ENCODE measurements around the gene SMYD3. TPM values are rescaled to one million over a fixed set of nuclear protein-coding genes. Genes with fewer than 3 reads are reported as not detected.
"Not testable (repeated sequence)": the region's sequence is repeated elsewhere in the genome, so short reads cannot be mapped to it uniquely, and the experiment has no call there.

SMYD3 gene
- polyA plus RNA-seq, 2 of the 4 experiments (the other 2 are of a cell fraction), result 18.2 to 35.2 TPM

DNA sequence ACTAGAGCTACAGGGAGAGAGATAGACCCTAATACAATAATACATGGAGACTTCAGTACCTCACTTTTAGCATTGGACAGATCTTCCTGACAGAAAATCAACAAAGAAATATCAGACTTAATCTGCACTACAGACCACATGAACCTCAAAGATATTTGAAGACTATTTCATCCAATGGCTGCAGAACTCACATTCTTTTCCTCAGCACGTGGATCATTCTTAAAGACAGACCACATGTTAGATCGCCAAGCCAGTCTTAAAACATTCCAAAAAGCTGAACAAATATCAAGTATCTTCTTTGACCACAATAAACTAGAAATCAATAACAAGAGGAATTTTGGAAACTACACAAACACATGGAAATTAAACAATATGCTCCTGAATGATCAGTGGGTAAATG, 776.3 kb downstream of the SMYD3 start:
- no peak overlapping the region for H3K27ac ChIP-seq
- WGBS (ENCODE audit: missing lambda C conversion rate), result 2% methylated on average over 2 of the region's 2 CpGs
- H3K9me3 ChIP-seq, result peaks cover 14% of the 10 kb centered on the region; the same call in 1 of the 3 replicates
- ChIA-PET CTCF (no interaction called here), POLR2A (no interaction called here)
- H3K4me1 ChIP-seq, result no peaks in the 10 kb centered on the region
- no peak for FAIRE-seq
- no peak for ATAC-seq
- no peak for DNase-seq (ENCODE audit: low read depth in 1 of 2, low spot score in 1 of 2)
- H3K4me2 ChIP-seq, result no peak overlapping the region
- H3K4me3 ChIP-seq, result no peak overlapping the region
- TF ChIP-seq FOXS1 (CRISPR knock-in tag; IDR thresholded peaks at IDR 0.05) (no peak), SMC3 (IDR thresholded peaks at IDR 0.05) (no peak), ESRRA (IDR thresholded peaks at IDR 0.05; ENCODE audit: borderline replicate concordance, low read length) (no peak), EHMT2 (IDR thresholded peaks at IDR 0.05; ENCODE audit: low read depth) (no peak), ZFP36 (IDR thresholded peaks at IDR 0.05; ENCODE audit: borderline replicate concordance, partially characterized antibody) (no peak), POLR2AphosphoS2 (conservative IDR thresholded peaks at IDR 0.05; ENCODE audit: low read length) (no peak), CHD2 (IDR thresholded peaks at IDR 0.05; ENCODE audit: low read length, partially characterized antibody) (no peak), BHLHE40 (IDR thresholded peaks at IDR 0.05; ENCODE audit: low read depth, low read length) (no peak), EHF (CRISPR knock-in tag; IDR thresholded peaks at IDR 0.05) (no peak), ZC3H11A (IDR thresholded peaks at IDR 0.05) (no peak), USF2 (IDR thresholded peaks at IDR 0.05) (no peak), MAFK (IDR thresholded peaks at IDR 0.05; ENCODE audit: partially characterized antibody) (no peak), RAD21 (conservative IDR thresholded peaks at IDR 0.05 in 1 of 2, IDR thresholded peaks at IDR 0.05 in 1 of 2) (no peak), ATOH8 (CRISPR knock-in tag; IDR thresholded peaks at IDR 0.05; ENCODE audit: low read depth) (no peak), TFCP2L1 (CRISPR knock-in tag; IDR thresholded peaks at IDR 0.05) (no peak), CBX8 (IDR thresholded peaks at IDR 0.05) (no peak), ZSCAN20 (CRISPR knock-in tag; IDR thresholded peaks at IDR 0.05) (no peak)
- TF ChIP-seq, protein P1, sequence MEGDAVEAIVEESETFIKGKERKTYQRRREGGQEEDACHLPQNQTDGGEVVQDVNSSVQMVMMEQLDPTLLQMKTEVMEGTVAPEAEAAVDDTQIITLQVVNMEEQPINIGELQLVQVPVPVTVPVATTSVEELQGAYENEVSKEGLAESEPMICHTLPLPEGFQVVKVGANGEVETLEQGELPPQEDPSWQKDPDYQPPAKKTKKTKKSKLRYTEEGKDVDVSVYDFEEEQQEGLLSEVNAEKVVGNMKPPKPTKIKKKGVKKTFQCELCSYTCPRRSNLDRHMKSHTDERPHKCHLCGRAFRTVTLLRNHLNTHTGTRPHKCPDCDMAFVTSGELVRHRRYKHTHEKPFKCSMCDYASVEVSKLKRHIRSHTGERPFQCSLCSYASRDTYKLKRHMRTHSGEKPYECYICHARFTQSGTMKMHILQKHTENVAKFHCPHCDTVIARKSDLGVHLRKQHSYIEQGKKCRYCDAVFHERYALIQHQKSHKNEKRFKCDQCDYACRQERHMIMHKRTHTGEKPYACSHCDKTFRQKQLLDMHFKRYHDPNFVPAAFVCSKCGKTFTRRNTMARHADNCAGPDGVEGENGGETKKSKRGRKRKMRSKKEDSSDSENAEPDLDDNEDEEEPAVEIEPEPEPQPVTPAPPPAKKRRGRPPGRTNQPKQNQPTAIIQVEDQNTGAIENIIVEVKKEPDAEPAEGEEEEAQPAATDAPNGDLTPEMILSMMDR (IDR thresholded peaks at IDR 0.05), result no peak

- H3K4me2 ChIP-seq; H3K4me3 ChIP-seq; POLR2A ChIA-PET; H3K4me1 ChIP-seq; FAIRE-seq; ATAC-seq; H3K27ac ChIP-seq; CTCF ChIA-PET; DNase-seq (ENCODE audit: low read depth in 1 of 2, low spot score in 1 of 2): not testable (repeated sequence)
- peaks cover 14% of the 10 kb centered on the region; the same call in 1 of the 3 replicates for H3K9me3 ChIP-seq
- 26% methylated on average over 3 of the region's 3 CpGs for WGBS (ENCODE audit: missing lambda C conversion rate)
Measured at GRCh38 chr1:245728035-245728434, 779.0 kb downstream of the SMYD3 start.

DNA sequence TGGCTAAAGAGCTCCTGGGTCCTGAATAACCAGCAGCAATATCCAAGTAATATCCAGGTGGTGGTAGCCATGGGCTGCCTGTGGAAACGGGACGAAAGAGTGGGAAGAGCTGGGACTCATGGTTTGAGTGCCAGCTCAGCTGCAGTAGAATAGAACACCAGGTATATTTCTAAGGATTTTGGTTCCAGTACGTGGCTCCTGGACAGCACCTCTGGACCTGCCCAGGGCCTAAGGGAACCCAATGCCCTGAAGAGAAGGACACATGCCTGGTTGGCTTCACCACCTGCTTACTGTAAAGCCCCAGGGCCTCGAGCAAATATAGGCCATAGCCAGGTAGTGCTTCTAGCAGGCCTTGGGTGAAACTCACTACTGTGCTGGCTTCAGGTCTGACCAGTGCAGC, 785.6 kb downstream of the SMYD3 start:
- POLR2A ChIA-PET, result no interaction called here
- FAIRE-seq, result no peak
- H3K9me3 ChIP-seq, result no peaks in the 10 kb centered on the region
- no peak overlapping the region for H3K4me2 ChIP-seq
- H3K4me3 ChIP-seq, result no peak overlapping the region
- ATAC-seq, result no peak
- DNase-seq (ENCODE audit: low read depth in 1 of 2, low spot score in 1 of 2), result no peak
- CTCF ChIA-PET, result no interaction called here
- no peak for TF ChIP-seq RFX5 (IDR thresholded peaks at IDR 0.05)
- no peak for TF ChIP-seq USF2 (IDR thresholded peaks at IDR 0.05)
- no peak for TF ChIP-seq SMC3 (IDR thresholded peaks at IDR 0.05)
- TF ChIP-seq CBX8 (IDR thresholded peaks at IDR 0.05), result no peak
- no peak for TF ChIP-seq MAX (IDR thresholded peaks at IDR 0.05)
- TF ChIP-seq POLR2A (IDR thresholded peaks at IDR 0.05; ENCODE audit: low read length), result no peak
- no peak for TF ChIP-seq FOSL2 (IDR thresholded peaks at IDR 0.05)
- TF ChIP-seq FOSL2 (CRISPR knock-in tag; IDR thresholded peaks at IDR 0.05), result no peak
- TF ChIP-seq ZNF302 (CRISPR knock-in tag; IDR thresholded peaks at IDR 0.05), result no peak
- no peak for TF ChIP-seq RAD21 (conservative IDR thresholded peaks at IDR 0.05 in 1 of 2, IDR thresholded peaks at IDR 0.05 in 1 of 2)
- no peaks in the 10 kb centered on the region for H3K4me1 ChIP-seq
- WGBS (ENCODE audit: missing lambda C conversion rate), result 29% methylated on average over 3 of the region's 4 CpGs
- no peak overlapping the region for H3K27ac ChIP-seq
